Left colon (tissue), 2 donors: ENCODE measurements around the gene FETUB. TPM values are rescaled to one million over a fixed set of nuclear protein-coding genes. Genes with fewer than 3 reads are reported as not detected.
"Not testable (repeated sequence)": the region's sequence is repeated elsewhere in the genome, so short reads cannot be mapped to it uniquely, and the experiment has no call there.

Experiments used
- ATAC-seq: fragments of 200-7000 bp; cut with Tn5 transposase; one replicate; pipeline ENCODE4 v1.9.1; 2020; ENCODE audit warnings: mild to moderate bottlenecking, moderate library complexity
- DNase-seq, 2 donors: peaks; one replicate each; pipeline ENCODE4 v3.0.0-alpha.2; 2020
- intact Hi-C, 2 donors: fragments of 100-400 bp; cut with DNase I in 1 of 2; cut with micrococcal nuclease in 1 of 2; formaldehyde crosslinking; loops; one replicate each; pipeline versions ENCODE4 v1.11.2 to v1.14.0; 2022; cut with DNase I, micrococcal nuclease
- total RNA-seq, 2 donors: library from RNA; stranded (reverse); fragmentation: NEBNext Ultra II Directional; extraction: Animal tissue kit (Norgen Biotek cat#: 25700); gene quantifications; one replicate each; pipeline ENCODE4 v1.2.1, GENCODE V29; 2021
- donor health status: DM: no; HTN: no; CAD: no.
- donor health status: DM: yes; HTN: yes; CAD: no.

Gene FETUB
- total RNA-seq, 2 donors from 2014 or later = not detected

GRCh38 chr3:186694288-186695032, 54.3 kb downstream of the FETUB start:
- intact Hi-C loops = no loop called here
- no peak for DNase-seq
- ATAC-seq = no peak

GRCh38 chr3:186696522-186696921, 56.3 kb downstream of the FETUB start:
- intact Hi-C loops = no loop called here
- DNase-seq (no peak), ATAC-seq (no peak)

GRCh38 chr3:186697510-186697909, 57.3 kb downstream of the FETUB start:
- DNase-seq = no peak
- intact Hi-C loops = no loop called here
- no peak for ATAC-seq

GRCh38 chr3:186700267-186700666, 60.1 kb downstream of the FETUB start:
- no peak for ATAC-seq
- intact Hi-C loops = no loop called here
- no peak for DNase-seq

- DNase-seq, intact Hi-C loops: not testable (repeated sequence)
These were observed 62.3 kb downstream of the FETUB start for GRCh38 chr3:186702451-186702850.

More at GRCh38 chr3:186702451-186702850, 62.3 kb downstream of the FETUB start:
- ATAC-seq = not testable (repeated sequence)

Other genes with a start within 250 kb of the FETUB start
- 1 to 10 TPM; 1.5 to 2.9 TPM for gene CRYGS, start 96.0 kb upstream of the FETUB start, total RNA-seq
- 10 to 100 TPM; 10.0 to 10.7 TPM for gene TBCCD1, start 73.1 kb upstream of the FETUB start, total RNA-seq
- 10 to 100 TPM; 39.8 to 49.3 TPM for gene DNAJB11, start 69.7 kb upstream of the FETUB start, total RNA-seq
- not detected for gene AHSG, start 27.3 kb upstream of the FETUB start, total RNA-seq
- not detected for gene HRG, start 25.6 kb downstream of the FETUB start, total RNA-seq
- gene KNG1, start 77.0 kb downstream of the FETUB start, total RNA-seq = 1 to 10 TPM; 2.3 to 3.6 TPM
- gene EIF4A2, start 143.2 kb downstream of the FETUB start, total RNA-seq = 100 to 1,000 TPM; 214 to 343 TPM
- gene RFC4, start 166.1 kb downstream of the FETUB start, total RNA-seq = 1 to 10 TPM; 6.6 to 7.8 TPM
- gene ADIPOQ, start 202.3 kb downstream of the FETUB start, total RNA-seq = 1 to 10 TPM in 1 of 2 donors, under 1 TPM in 1; 0.15 to 3.1 TPM